Stimulated activated naive CD4-positive, alpha-beta T cell treated with Interleukin-2 at 50 U/mL for 16 hours (primary cell): ENCODE measurements around the gene NEK7.
"Not testable (repeated sequence)": the region's sequence is repeated elsewhere in the genome, so short reads cannot be mapped to it uniquely, and the experiment has no call there.

Experiments used
- DNase-seq: peaks from one replicate; lab custom pipeline; 2025; lab: John Stamatoyannopoulos, UW

NEK7 gene

DNA sequence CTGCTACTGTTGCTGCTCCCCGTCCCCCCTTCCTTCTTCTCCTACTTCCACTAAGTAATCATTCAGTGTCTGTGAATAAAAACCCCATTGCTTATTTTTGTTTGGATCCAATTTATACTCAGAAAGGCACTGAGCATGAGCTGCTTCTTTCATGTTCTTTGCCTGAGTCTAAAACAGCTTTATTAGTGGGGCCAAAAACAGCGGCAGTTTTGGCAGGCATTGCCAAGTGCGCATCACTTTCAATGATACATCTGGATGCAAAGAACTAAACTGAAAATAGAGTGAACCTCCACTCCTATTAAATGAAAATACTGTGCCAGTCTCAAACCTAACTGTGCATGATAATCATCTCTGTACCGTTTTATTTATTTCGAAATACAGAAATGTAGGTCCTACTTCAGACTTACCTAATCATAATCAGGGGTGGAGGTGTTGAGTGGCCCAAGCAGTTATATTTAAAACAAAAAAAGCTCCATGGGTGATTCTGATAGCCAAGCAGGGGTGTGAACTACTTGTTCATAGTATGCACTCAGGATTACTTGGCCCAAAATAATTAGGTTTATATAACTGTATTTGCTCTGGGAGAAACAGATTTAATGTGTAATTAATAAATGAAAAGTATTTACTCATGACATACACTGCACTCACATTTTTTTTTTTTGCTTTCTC, 48.4 kb downstream of the NEK7 start:
- no peak for DNase-seq

DNA sequence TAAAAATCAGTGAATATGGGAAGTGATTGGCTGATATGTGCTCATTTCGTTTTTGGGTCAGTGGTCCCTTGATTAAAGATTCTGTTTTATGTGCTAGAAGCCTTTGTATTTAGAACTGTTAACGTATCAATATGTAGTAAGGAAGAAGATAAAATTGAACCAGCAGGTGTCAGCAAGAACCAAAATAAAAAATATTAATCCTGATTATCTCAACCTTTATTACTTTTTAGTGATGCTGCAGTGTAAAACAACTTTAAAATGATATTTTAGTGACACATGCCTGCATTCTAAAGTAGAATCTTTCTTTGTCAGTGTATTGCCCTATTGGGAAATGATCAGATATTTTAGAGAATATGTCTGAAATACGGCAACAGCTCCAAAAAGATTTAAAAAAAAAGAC, 49.5 kb downstream of the NEK7 start:
- DNase-seq = no peak

DNA sequence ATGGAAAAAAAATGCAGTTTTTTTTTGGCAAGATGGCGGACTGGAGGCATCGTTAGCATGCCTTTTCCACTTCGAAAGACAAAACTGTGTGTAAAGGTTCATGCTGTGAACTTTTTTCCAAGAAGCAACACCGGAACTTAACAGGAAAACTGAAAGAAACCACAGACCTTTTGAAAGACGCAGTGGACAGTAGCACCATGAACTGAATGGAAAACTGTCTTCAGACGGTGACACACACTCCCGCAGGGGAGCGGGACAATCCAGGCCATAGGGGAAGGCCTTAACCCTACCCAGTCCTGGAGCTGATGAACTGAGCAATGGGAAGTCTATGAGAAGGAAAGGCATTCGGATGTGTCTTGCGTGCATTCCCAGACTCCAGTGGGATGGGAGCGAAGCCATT, 54.9 kb downstream of the NEK7 start:
- no peak for DNase-seq

DNA sequence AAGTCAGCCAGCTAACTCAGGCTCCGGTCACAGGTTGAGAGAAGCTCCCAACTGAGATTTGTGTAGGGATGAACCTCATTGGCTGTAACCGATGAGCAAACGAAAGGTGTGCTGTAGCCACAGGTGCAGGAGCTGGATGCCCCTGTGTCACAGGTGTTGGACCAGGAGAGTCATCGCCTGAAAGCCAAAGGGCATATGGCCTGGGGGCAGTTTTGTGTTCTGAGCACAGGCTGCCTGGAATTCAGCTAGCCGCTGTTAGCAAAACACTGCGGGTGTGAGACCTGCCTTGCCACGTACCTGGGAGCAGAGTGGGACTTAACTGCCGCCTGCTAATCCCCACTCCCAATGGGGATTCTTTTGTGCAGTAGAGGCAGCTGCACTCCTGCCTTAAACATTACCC, 55.3 kb downstream of the NEK7 start:
- no peak for DNase-seq

DNA sequence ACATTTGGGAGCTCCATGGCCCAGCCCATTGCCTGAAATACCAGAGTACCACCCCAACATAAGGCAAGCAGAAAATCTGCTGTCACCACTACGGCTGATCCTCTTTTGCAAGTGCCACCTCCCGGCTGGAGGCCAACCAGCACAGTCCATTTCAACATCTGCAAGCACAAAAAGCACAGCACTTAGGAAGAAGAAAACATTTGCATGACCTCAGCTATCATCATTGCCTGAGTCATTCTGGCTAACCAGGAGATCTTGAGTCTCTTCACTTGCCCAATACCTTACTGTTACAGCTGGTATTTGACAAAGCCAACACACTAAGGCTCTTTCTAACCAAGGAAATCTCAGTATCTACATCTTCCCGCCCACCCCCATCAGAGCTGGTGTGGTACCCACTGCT, 55.9 kb downstream of the NEK7 start:
- DNase-seq = no peak

DNA sequence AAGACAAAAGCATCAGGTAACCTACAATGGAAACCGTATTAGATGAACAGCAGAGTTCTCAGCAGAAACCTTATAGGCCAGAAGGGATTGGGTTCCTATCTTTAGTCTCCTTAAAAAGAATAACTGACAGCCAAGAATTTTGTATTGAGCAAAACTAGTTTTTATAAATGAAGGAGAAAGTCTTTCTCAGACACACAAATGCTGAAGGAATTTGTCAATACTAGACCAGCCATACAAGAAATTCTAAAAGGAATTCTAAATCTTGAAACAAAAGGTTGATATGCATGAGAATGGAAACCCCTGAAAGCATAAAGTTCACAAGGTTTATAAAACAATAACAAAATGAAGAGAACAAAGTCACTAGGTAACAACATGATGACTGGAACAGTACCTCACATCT, 58.1 kb downstream of the NEK7 start:
- DNase-seq = no peak

DNA sequence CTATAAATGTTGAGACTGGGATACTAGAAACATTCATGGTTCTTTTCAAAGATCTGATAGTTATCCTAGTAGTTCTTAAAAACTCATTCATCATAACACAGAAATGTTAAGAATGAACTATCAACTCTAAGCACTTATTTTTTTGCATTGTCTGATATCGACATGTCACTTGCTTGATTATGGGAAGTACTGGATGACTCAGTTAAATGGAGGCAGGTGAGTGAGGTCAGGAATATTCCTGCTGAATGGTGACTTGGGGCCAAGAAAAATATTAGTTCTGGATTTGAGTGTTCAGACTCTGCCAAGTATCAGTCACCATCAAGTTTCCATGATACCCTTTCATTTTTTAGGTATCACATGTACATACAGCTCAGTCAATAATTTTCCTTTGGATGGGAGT, 63.6 kb downstream of the NEK7 start:
- DNase-seq = no peak

DNA sequence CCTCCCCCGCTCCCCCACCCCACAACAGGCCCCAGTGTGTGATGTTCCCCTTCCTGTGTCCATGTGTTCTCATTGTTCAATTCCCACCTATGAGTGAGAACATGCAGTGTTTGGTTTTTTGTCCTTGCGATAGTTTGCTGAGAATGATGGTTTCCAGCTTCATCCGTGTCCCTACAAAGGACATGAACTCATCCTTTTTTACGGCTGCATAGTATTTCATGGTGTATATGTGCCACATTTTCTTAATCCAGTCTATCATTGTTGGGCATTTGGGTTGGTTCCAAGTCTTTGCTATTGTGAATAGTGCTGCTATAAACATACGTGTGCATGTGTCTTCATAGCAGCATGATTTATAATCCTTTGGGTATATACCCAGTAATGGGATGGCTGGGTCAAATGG, 70.2 kb downstream of the NEK7 start:
- not testable (repeated sequence) for DNase-seq

DNA sequence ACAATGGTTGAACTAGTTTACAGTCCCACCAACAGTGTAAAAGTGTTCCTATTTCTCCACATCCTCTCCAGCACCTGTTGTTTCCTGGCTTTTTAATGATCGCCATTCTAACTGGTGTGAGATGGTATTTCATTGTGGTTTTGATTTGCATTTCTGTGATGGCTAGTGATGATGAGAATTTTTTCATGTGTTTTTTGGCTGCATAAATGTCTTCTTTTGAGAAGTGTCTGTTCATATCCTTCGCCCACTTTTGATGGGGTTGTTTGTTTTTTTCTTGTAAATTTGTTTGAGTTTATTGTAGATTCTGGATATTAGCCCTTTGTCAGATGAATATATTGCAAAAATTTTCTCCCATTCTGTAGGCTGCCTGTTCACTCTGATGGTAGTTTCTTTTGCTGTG, 70.7 kb downstream of the NEK7 start:
- DNase-seq = not testable (repeated sequence)

DNA sequence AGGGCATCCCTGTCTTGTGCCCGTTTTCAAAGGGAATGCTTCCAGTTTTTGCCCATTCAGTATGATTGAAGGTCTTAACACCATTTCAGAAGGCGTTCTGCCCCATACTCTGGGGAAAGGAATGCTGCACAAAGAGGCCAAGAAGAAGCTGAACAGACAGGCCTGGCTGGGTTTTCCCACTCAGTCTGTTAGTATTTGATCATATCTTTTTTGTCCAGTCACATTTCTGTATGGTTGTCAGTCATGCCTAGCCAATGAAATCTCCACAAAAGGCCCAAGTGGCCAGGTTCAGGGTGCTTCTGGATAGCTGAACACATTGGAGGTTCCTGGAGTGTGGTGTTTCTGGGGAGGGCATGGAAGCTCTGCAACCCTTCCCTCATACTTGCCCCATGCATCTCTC, 72.1 kb downstream of the NEK7 start:
- no peak for DNase-seq

DNA sequence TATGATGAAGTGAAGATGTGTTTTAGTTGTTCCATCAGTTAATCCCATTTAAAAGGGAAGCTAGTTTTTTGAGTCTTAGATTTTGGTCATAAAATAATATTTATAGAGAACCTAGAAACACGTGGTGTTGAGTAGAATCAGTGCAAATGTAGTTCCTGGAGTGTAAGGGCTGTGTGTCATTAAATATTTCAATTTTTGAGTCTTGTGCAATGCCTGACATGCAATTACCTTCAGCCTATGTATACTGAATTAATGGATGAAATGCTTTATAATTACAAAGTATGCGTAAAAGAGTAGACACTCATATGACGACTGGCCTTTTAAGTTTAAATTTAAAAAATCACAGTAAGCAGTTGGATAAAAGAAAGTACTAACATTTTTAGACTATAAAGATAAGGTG, 75.0 kb downstream of the NEK7 start:
- no peak for DNase-seq

DNA sequence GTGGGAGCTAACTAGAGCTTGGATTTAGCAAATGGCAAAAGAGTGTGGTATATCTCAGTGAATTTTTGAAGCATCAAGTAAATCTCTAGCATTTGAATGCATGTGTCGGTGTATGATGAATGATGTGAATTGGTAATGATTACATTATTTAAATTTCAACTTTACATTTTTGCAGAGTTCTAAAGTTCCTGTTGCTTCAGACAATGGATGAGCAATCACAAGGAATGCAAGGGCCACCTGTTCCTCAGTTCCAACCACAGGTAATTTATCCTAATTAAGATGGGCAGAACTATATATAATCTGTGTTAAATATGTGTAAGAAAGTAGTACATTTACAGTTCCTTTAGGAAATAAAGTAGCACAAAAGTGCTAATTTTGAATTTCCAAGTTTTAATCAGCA, 75.6 kb downstream of the NEK7 start:
- no peak for DNase-seq

DNA sequence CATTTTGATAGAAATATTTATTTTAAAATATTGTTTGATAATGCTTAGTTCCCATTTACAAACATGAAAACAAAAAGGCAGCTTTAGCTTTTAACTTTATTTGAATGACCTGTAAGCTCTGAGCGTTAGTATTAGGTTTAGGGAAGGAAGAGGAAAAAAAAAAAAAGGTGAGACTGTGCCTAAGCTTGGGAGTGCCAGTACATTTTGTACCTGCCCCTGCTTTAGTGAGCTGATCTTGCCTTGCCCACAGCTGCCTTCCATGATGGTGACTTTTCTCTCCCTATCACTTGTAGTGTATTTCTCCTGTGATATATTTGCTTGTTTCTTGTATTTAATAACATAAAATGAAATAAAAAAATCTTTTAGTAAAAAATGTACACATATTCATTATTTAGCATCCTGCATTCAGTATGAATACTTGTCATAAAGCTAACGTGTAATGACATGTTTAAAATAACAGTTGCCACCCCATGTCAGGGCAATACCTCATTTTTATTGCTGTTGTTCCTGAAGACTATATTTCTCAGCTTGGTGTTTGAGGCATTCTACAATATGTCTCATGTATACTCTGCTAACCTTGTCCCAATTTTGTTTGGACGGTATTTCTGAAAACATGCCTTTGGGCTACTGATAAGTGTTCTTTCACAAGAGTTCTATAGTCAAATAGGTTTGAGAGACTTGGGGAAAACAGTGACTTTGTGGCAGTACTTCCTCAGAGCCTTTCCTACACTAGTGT, 76.3 kb downstream of the NEK7 start:
- no peak for DNase-seq

DNA sequence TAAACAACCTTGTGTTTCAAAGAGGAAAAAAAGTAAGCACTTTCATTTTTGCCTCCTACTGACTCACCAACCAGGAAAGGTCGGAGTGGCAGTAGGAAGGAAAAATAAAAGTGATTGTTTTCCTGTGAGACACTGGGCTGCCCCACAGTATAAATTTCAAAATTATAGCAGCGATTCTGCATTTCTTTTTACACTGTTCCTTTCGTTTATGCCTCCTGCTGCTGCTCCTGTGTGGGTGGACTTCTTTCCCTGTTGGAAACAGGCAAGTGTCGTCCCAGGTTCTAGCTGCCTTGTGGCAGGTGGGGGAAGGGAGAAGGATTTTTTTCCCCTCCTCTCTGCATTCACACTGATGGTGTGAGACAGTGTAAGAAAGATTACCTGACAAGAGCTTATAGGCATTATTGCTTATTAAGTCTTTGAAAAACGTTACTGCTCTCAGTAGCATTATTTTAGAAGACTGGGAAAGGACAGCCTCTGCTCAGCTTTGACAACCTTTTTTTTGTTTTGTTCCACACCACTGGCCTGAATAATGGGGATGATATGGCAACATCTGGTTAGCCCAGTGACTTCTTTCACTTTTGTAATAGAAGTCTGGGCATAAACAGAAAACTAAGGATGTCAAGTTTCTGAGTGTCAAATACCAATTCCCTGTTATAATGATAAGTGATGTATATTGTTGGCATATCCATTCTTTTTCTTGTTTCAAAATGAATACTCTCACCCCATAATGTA, 77.9 kb downstream of the NEK7 start:
- no peak for DNase-seq

DNA sequence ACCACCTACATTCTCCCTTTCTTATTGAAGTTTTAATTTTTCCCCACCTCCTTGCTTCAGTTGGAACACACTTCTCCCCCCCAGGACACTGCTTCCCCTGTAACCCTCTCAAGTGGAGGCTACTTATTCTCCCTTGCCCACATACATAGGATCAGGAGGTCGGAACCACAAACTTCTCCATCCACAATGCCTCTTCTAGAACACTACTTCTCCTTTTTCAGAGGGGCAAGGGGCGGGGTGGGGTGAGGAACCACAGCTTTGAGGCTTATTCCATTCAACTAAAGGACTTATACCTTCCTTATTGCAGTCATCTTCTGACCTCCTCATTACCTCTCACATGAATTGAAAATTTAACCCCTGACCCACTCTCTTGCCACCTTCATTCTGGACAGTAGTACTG, 81.3 kb downstream of the NEK7 start:
- no peak for DNase-seq

DNA sequence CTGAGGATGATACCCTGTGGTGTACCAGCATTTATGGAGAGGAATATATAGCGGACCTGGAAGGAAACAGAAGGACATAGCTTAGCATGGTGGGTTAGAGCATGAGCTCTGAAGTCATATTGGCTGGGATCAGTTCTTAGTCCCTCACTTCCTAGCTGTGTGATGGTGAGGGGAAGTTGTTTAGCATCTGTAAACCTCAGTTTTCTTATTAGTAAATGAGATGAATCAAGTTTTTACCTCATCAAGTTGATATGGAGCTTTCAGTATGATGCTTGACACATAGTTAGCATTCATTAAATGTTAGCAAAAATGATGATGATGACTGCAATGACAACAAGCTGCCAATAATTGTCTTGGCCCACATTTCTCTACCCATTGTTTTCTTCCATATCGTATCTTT, 84.8 kb downstream of the NEK7 start:
- no peak for DNase-seq

DNA sequence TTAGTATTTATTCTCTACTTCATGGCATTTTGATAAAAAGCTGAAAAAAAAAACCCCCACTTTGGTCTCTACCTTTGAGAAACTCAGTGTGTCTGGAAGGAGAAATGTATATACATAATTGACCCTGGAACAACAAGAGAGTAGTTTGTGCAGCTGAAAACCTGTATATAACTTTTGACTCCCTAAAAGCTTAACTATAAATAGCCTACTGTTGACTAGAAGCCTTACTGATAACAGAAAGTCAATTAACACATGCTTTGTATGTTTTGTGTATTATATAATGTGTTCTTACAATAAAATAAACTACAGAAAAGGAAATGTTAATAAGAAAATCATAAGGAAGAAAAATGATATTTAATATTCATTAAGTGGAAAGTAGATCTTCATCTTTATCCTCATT, 88.0 kb downstream of the NEK7 start:
- DNase-seq = no peak

DNA sequence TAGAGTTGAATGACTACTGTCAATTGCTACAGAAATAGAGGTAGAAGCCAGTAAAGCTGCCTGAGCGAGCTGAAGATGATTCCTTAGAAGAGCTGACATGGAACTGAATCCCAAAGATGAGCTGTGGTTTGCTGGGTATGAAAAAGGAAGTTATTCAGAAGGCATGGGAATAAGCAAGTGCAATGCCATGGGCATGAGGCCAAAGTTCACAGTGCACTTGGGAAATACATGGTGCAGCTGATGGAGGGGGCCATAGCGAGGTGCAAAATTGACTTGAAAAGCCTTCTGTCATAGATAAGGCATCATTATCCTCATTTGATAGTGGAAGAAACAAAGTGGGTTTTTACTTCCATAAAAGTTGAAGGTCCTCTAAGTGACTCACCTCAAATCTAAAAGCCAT, 88.6 kb downstream of the NEK7 start:
- no peak for DNase-seq

DNA sequence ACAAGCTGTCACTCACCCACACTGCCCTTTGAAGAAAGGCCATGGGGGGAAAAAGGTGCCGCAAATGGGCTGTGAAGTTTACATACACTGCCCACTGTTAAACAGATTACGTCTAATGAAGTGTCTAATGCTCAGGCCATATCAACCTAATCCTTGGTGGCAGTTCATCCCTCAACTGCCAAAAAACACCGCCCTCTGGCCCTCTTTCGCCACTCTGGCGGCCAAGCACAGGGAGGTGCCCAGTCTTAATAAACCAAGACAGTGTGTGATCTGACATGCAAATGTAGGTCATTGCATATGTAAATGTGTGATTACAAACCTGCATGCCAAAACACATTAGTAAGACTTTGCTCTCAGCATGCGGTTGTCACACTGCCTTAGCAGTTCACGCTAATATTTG, 89.5 kb downstream of the NEK7 start:
- DNase-seq = no peak

DNA sequence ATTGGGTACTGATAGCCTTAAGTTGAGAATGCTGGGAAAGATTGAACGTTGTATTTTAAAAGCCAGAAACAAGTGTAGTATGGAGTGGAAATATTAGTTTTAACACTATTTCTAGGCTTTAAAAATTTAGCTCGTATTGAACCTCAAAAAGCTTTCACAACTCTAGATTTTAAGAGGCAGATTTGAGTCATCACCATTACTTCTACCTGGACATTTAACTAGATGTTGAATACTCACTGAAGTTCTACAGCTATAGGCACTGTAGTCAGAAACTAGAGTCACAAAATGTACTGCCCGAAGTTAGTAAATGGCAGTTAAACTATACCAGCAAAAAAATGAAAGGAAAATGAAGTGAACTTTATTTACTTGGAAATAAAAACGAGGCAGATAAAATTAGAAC, 96.5 kb downstream of the NEK7 start:
- no peak for DNase-seq

DNA sequence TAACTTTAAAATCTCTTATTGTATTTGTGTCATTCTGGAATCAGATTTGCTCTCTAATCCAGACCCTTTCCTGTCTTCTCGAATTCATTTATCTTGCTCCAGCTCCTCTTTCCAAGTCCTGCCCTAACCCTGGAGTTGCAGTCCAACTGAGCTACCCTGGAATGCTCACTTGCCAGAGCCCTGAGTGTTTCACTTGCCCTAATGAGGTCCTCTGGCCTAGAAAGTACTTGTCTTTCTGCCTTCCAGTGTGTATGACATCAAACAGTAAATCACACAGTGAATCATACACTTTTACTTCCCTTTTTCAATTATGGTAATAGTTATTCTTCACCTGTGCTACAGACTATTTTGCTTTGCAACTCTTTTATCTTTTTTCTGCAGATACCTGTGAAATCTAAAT, 96.9 kb downstream of the NEK7 start:
- no peak for DNase-seq

DNA sequence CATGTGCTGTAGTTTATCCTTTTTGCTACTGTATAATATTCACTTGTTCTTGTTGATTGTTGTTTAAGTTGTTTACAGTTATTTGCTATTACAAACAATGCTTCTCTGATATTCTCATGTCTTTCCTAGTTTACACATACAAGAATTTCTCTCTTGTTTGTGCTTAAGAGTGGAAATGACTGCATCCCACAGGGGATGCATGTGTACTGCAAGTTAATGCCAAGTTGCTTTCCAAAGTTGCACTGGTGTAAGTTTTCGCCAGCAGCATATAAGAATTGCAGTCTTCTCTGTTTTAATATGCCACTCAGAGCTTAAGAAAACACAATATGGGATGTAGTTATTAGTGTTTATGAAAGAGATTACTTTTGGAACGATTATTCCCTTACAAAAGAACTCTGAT, 97.7 kb downstream of the NEK7 start:
- DNase-seq = no peak

DNA sequence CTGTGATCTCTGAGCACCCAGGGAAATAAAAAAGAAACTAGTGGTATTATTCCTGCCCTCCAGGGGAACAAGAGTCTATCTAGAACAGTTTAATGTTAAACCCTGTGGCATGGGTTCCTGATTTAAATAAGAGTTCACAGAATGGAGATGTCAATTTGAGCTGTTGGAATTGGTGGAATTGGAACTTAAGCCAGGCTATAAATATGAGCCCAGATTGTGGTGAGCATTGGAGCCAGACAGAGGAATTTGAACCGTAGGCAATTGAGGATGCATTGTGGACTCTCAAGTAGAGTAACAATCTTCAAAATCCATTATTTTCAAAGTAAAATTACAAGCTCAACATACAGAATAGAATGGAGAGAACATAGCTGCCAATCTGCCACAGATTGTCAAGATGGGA, 98.2 kb downstream of the NEK7 start:
- no peak for DNase-seq
